Measurements from ENCODE around the gene AHCYL2.

AHCYL2 gene

GRCh38 chr7:129225931-129226572 is 1.2 kb downstream of the AHCYL2 start:
- no peak overlapping the region for H3K27ac ChIP-seq (ENCODE audit: low read depth, low read length, poor library complexity, severe bottlenecking)
- peak overlapping the region; percentile 59; the same call in 1 of the 2 replicates for H3K9ac ChIP-seq (ENCODE audit: low read length)
- H3K27me3 ChIP-seq (ENCODE audit: insufficient read depth, low read length), result no peaks in the 10 kb centered on the region
- H4K20me1 ChIP-seq (ENCODE audit: insufficient read depth, low read length), result no peaks in the 10 kb centered on the region
- no peaks in the 10 kb centered on the region for H3K79me2 ChIP-seq (ENCODE audit: insufficient read depth, low read length)
- no peaks in the 10 kb centered on the region for H3K9me3 ChIP-seq (ENCODE audit: low read length)
- peak overlapping the region; percentile 68 for H3K4me3 ChIP-seq (ENCODE audit: low read depth, low read length, poor library complexity, severe bottlenecking)
- no peaks in the 10 kb centered on the region for H3K9me2 ChIP-seq (ENCODE audit: low read depth, low read length)
- no peak for TF ChIP-seq EZH2 (IDR thresholded peaks at IDR 0.05; ENCODE audit: borderline replicate concordance, low read length)
- H3K4me2 ChIP-seq (ENCODE audit: low read length), result peak overlapping the region; percentile 80
- H3K36me3 ChIP-seq (ENCODE audit: insufficient read depth, low read length), result no peaks in the 10 kb centered on the region
- no peaks in the 10 kb centered on the region for H3F3A ChIP-seq (ENCODE audit: insufficient read depth, low read length)
- H2AFZ ChIP-seq (ENCODE audit: low read length), result no peak overlapping the region
- peaks cover 28% of the 10 kb centered on the region for H3K4me1 ChIP-seq (ENCODE audit: insufficient read depth, low read length, severe bottlenecking)

- Histone ChIP-seq H3K9ac (ENCODE audit: low read length) (no peak overlapping the region), H3K4me2 (ENCODE audit: low read length) (no peak overlapping the region), H3F3A (ENCODE audit: insufficient read depth, low read length) (no peaks in the 10 kb centered on the region)
Observed at GRCh38 chr7:129227646-129228578, 3.1 kb downstream of the AHCYL2 start.

GRCh38 chr7:129228633-129229032 is 3.8 kb downstream of the AHCYL2 start:
- TF ChIP-seq CTCF (IDR thresholded peaks at IDR 0.05; ENCODE audit: low read length) (no peak), EZH2 (IDR thresholded peaks at IDR 0.05; ENCODE audit: borderline replicate concordance, low read length) (no peak)
- Histone ChIP-seq H3F3A (ENCODE audit: insufficient read depth, low read length) (no peaks in the 10 kb centered on the region), H3K79me2 (ENCODE audit: insufficient read depth, low read length) (no peaks in the 10 kb centered on the region), H3K4me1 (ENCODE audit: insufficient read depth, low read length, severe bottlenecking) (peaks cover 17% of the 10 kb centered on the region), H3K9ac (ENCODE audit: low read length) (no peak overlapping the region), H3K9me3 (ENCODE audit: low read length) (no peaks in the 10 kb centered on the region), H2AFZ (ENCODE audit: low read length) (no peak overlapping the region), H3K27me3 (ENCODE audit: insufficient read depth, low read length) (no peaks in the 10 kb centered on the region), H3K27ac (ENCODE audit: low read depth, low read length, poor library complexity, severe bottlenecking) (no peak overlapping the region), H3K4me2 (ENCODE audit: low read length) (no peak overlapping the region), H3K36me3 (ENCODE audit: insufficient read depth, low read length) (no peaks in the 10 kb centered on the region), H3K4me3 (ENCODE audit: low read depth, low read length, poor library complexity, severe bottlenecking) (no peak overlapping the region), H4K20me1 (ENCODE audit: insufficient read depth, low read length) (no peaks in the 10 kb centered on the region), H3K9me2 (ENCODE audit: low read depth, low read length) (no peaks in the 10 kb centered on the region)

More at GRCh38 chr7:129227646-129228578, 3.1 kb downstream of the AHCYL2 start:
- Histone ChIP-seq H3K9me2 (ENCODE audit: low read depth, low read length) (no peaks in the 10 kb centered on the region), H3K27ac (ENCODE audit: low read depth, low read length, poor library complexity, severe bottlenecking) (no peak overlapping the region), H3K4me1 (ENCODE audit: insufficient read depth, low read length, severe bottlenecking) (peaks cover 17% of the 10 kb centered on the region), H3K9me3 (ENCODE audit: low read length) (no peaks in the 10 kb centered on the region), H3K27me3 (ENCODE audit: insufficient read depth, low read length) (no peaks in the 10 kb centered on the region), H3K4me3 (ENCODE audit: low read depth, low read length, poor library complexity, severe bottlenecking) (no peak overlapping the region), H3K79me2 (ENCODE audit: insufficient read depth, low read length) (no peaks in the 10 kb centered on the region), H4K20me1 (ENCODE audit: insufficient read depth, low read length) (no peaks in the 10 kb centered on the region), H3K36me3 (ENCODE audit: insufficient read depth, low read length) (no peaks in the 10 kb centered on the region), H2AFZ (ENCODE audit: low read length) (no peak overlapping the region)
- TF ChIP-seq EZH2 (IDR thresholded peaks at IDR 0.05; ENCODE audit: borderline replicate concordance, low read length), result no peak
- TF ChIP-seq CTCF (IDR thresholded peaks at IDR 0.05; ENCODE audit: low read length), result no peak

Data from OCI-LY1 (cell line).